KOPT-K1 (cell line): ENCODE data around the gene RBM4.
"Not testable (repeated sequence)": the region's sequence is repeated elsewhere in the genome, so short reads cannot be mapped to it uniquely, and the experiment has no call there.

Source experiments
- H3K27ac ChIP-seq: fragments of 200-600 bp; sonication (generic); 2 replicates; pipeline ENCODE4 v1.5.1; 2016; ENCODE audit warnings: antibody characterized with exemption, mild to moderate bottlenecking, low read depth, low read length; ENCODE audit not compliant: poor library complexity, severe bottlenecking
- H3K36me3 ChIP-seq: fragments of 200-600 bp; sonication (generic); 2 replicates; pipeline ENCODE4 v1.5.1; 2017; ENCODE audit warnings: antibody characterized with exemption, mild to moderate bottlenecking, low read length, moderate library complexity; ENCODE audit not compliant: insufficient read depth
- H3K9me3 ChIP-seq: fragments of 200-600 bp; sonication (generic); 2 replicates; pipeline ENCODE4 v1.5.1; 2017; ENCODE audit warnings: antibody characterized with exemption, low read length, mild to moderate bottlenecking; ENCODE audit not compliant: insufficient read depth, poor library complexity, severe bottlenecking

Gene RBM4

DNA sequence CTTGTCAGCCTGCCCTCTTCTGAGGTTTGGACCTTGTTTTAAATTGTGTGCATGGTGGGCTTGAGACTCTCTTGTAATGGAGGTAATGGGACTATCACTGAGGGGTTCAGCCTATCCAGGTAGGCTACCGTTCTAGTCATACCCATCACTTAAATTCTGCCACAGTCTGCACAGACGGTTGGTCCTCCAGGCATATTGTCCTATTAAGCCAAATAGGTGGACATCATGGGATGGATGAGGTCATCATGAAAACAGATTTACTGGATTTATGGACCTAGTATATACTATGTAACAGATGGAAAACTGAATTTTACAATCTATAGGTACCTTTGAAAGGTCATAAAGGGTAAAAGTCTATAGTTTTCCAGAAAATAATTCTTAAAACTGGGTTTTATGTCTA lies 9.1 kb upstream of the RBM4 start:
- peaks cover 100% of the 10 kb centered on the region for H3K36me3 ChIP-seq

GRCh38 chr11:66631883-66632282 lies 6.6 kb upstream of the RBM4 start:
- H3K36me3 ChIP-seq: peaks cover 97% of the 10 kb centered on the region
- H3K9me3 ChIP-seq: no peaks in the 10 kb centered on the region
- H3K27ac ChIP-seq: no peak overlapping the region

More for the DNA sequence above, 9.1 kb upstream of the RBM4 start:
- Histone ChIP-seq H3K27ac (no peak overlapping the region), H3K9me3 (no peaks in the 10 kb centered on the region)

GRCh38 chr11:66632952-66633351 lies 5.6 kb upstream of the RBM4 start:
- Histone ChIP-seq H3K27ac (no peak overlapping the region), H3K36me3 (peaks cover 91% of the 10 kb centered on the region), H3K9me3 (no peaks in the 10 kb centered on the region)

DNA sequence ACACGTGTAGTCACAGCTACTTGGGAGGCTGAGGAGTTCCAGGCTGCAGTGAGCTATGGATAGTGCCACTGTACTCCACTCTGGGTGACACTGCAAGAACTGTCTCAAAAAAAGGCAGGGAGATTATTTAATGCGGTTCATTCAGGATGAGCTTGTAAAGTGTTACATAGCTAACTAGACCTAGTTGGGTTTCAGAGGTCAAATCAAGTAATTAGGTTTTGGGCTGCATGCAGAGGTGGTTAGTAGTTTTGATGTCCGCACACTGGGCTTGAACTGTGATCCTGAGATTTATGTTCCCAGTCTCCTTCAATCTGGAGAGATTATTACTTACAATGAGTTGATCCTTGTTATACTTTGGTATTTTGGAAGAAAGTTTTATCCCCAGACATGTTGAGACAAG lies 2.1 kb upstream of the RBM4 start:
- H3K27ac ChIP-seq: no peak overlapping the region
- H3K36me3 ChIP-seq: peaks cover 82% of the 10 kb centered on the region
- no peaks in the 10 kb centered on the region for H3K9me3 ChIP-seq

DNA sequence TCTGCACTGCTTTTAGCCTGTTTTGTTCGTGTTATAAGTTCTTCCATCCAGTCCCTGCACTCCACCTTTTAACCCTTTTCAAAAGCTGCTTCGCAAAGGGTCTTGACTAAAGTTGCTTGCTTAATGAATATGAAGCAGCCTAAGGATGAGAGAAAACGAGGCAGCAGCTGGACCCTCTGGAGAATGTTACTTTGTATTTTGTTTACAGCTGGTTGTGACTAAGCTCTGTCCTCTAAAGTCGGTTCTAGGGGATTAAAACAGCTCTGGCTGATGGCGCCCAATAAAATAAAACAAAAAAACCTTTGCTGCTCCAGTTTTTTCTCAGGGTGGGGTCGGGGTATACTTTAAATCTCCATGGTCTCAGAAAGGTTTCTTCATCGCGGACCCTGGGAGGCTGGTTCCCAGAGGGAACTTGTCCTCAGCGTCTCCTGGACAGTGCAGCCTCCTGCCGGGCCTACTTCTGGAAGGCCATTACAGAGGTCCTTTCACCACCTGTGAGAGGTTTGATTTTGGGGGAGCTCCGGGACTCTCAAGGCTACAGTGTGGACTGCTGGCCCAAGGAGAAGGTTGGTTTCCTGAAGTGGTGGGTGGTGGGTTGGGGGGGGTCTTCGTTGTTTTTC lies 836 bp upstream of the RBM4 start:
- Histone ChIP-seq H3K36me3 (peaks cover 82% of the 10 kb centered on the region), H3K27ac (peak overlapping the region; percentile 82), H3K9me3 (no peaks in the 10 kb centered on the region)

- H3K9me3 ChIP-seq: no peaks in the 10 kb centered on the region
- peak overlapping the region; percentile 82 for H3K27ac ChIP-seq
- peaks cover 82% of the 10 kb centered on the region for H3K36me3 ChIP-seq
Measured at GRCh38 chr11:66639066-66639813, 737 bp downstream of the RBM4 start.

DNA sequence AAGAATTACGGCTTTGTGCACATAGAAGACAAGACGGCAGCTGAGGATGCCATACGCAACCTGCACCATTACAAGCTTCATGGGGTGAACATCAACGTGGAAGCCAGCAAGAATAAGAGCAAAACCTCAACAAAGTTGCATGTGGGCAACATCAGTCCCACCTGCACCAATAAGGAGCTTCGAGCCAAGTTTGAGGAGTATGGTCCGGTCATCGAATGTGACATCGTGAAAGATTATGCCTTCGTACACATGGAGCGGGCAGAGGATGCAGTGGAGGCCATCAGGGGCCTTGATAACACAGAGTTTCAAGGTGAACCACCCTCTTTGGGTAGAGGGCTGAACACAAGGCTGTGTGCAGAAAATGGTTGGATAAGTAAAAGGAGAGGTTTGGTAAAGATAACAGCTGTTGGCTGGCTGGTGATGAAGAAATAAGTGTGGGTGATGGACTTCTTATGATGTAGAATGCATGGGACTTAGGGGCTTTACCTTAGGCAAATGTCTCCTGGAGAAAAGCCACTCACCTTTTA lies 1.4 kb downstream of the RBM4 start:
- H3K27ac ChIP-seq: peak overlapping the region; percentile 82
- peaks cover 82% of the 10 kb centered on the region for H3K36me3 ChIP-seq
- not testable (repeated sequence) for H3K9me3 ChIP-seq

DNA sequence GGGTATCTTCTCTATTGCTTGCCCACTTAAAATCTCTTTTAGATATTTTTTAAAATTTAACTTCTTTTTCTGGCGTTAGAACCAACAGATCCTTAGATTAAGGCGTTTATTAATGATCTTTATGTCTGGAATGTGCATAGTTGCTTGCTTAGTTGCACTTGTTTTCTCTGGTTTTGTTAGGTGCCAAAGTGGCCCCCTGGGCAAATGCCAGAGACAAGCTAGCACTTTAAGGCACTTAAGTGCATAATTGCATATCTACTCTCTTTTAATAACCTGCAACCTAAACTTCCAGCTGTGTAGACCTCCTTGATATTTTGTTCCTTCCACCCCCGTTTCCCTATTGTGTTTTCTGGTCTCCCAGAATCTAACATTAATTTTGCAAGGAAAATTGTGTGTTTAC lies 3.3 kb downstream of the RBM4 start:
- Histone ChIP-seq H3K9me3 (no peaks in the 10 kb centered on the region), H3K36me3 (peaks cover 84% of the 10 kb centered on the region), H3K27ac (no peak overlapping the region)

- no peak overlapping the region for H3K27ac ChIP-seq
- peaks cover 99% of the 10 kb centered on the region for H3K36me3 ChIP-seq
- H3K9me3 ChIP-seq: no peaks in the 10 kb centered on the region
Measured at GRCh38 chr11:66643745-66644437, 5.4 kb downstream of the RBM4 start.

GRCh38 chr11:66646828-66647227 lies 8.3 kb downstream of the RBM4 start:
- peaks cover 100% of the 10 kb centered on the region for H3K36me3 ChIP-seq
- no peak overlapping the region for H3K27ac ChIP-seq
- no peaks in the 10 kb centered on the region for H3K9me3 ChIP-seq

GRCh38 chr11:66649903-66650302 lies 11.4 kb downstream of the RBM4 start:
- Histone ChIP-seq H3K36me3 (peaks cover 99% of the 10 kb centered on the region), H3K27ac (no peak overlapping the region), H3K9me3 (no peaks in the 10 kb centered on the region)

DNA sequence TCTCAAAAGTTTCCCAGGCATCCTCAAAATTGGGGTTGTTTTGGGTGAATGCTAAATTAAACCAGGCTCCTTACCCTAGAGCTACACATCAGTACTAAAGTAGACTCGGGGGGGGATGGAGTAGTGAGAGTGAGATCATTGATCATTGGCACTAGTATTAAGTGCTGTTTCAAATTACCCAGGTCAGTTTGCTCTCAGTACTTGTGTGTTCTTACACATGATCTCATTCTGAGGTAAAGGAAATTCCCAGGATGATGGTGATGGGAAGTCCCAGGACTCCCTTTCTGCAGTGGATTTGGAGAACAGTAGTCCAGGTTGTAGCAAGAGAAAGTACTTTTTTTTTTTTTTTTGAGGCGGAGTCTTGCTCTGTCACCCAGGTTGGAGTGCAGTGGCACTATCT lies 12.5 kb downstream of the RBM4 start:
- H3K36me3 ChIP-seq: peaks cover 98% of the 10 kb centered on the region
- H3K9me3 ChIP-seq: no peaks in the 10 kb centered on the region
- no peak overlapping the region for H3K27ac ChIP-seq

DNA sequence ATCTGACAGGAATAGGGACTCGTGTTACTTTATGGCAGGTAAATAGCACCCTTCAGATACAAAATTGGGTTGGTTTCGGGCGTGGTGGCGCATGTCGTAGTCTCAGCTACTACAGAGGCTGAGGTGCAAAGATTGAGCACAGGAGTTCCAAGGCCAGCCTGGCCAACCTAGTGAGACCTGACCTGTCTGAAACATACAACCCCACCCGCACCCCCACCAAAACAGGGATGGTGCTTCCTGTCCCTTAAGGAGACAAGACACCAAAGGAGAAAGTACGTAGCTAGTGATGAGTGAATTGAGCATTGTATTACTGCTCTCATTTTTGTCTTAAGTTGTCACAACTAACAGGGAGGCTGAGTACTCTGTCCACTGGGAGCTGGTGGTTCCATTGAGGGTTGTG lies 14.1 kb downstream of the RBM4 start:
- H3K9me3 ChIP-seq: no peaks in the 10 kb centered on the region
- H3K27ac ChIP-seq: no peak overlapping the region
- H3K36me3 ChIP-seq: peaks cover 97% of the 10 kb centered on the region

DNA sequence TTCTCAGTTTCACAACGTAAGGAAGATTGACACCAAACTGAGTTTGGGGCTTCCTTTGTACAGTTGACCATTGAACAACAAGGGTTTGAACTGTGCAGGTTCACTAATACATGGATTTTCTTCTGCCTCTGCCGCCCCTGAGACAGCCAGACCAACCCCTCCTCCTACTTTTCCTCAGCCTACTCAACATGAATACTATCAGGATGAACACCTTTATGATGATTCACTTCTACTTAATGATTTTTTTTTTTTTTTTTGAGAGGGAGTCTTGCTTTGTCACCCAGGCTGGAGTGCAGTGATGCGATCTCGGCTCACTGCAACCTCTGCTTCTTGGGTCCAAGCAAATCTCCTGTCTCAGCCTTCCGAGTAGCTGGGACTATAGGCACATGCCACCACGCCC lies 14.6 kb downstream of the RBM4 start:
- peaks cover 97% of the 10 kb centered on the region for H3K36me3 ChIP-seq
- no peaks in the 10 kb centered on the region for H3K9me3 ChIP-seq
- no peak overlapping the region for H3K27ac ChIP-seq

DNA sequence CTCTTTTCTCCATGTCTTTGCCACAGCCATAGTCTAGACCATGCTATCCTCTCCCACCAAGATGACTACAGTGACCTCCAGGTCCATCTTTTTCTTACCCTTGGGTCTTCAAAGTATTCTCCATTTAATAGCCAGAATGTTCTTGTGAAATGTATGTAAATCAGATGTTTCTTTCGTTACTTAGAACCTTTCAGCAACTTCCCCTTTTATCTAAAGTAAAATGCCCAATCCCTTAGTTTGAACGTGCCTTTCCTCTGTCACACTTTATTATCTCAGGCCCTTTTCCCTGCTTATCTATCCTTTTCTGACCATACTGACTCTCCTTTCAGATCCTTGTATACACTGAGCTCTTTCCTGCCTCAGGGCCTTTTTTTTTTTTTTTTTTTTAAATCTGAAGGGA lies 21.3 kb downstream of the RBM4 start:
- Histone ChIP-seq H3K27ac (no peak overlapping the region), H3K36me3 (peaks cover 95% of the 10 kb centered on the region)

More for the DNA sequence above, 21.3 kb downstream of the RBM4 start:
- no peaks in the 10 kb centered on the region for H3K9me3 ChIP-seq
